HS-27A (cell line): ENCODE results near the gene TMEM145.
A peak's percentile ranks its signal among the peaks of the same experiment; 100 is the strongest.
"Not testable (repeated sequence)": the region's sequence is repeated elsewhere in the genome, so short reads cannot be mapped to it uniquely, and the experiment has no call there.

Experiments
- DNase-seq: peaks from one replicate; pipeline ENCODE4 v3.0.0-alpha.2; 2012; ENCODE audit warnings: low read depth, missing footprints

TMEM145 gene

DNA sequence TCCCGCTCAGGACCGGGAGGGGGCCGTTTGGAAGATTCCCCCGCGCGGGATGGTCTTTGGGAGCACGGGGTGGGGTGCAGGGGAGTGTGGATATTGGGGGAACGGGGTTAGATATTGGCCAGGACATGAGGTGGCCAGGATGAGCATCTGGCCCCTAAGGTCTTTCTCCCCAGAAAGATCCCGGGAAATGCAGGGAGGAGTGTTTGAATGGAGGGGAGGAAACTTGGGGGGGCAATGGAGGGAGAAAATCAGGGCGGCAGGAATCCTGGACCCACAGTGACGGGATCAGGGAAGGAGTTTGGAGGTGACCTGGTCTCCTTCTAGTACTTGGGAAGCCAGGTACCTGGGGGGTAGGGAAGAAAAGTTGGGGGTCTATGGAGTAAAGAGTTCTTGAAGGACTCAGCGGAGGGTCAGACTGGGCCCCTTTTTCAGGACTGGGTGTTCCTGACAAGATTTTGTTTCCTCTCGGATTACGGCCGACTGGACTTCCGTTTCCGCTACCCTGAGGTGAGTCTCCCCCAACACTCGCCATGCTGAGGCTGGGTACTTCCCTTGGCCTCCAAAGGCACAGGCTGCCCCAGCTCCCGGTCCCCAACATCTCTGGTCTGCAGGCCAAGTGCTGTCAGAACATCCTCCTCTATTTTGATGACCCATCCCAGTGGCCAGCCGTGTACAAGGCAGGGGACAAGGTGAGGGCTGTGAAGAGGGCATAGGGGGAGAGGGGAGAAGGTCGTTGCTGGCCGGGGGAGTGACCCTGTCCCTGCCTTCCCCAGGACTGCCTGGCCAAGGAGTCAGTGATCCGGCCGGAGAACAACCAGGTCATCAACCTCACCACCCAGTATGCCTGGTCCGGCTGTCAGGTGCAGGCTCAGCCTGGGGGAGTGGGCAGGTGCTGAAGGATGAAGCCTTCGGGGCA is 989 bp downstream of the TMEM145 start:
- DNase-seq = no peak

DNA sequence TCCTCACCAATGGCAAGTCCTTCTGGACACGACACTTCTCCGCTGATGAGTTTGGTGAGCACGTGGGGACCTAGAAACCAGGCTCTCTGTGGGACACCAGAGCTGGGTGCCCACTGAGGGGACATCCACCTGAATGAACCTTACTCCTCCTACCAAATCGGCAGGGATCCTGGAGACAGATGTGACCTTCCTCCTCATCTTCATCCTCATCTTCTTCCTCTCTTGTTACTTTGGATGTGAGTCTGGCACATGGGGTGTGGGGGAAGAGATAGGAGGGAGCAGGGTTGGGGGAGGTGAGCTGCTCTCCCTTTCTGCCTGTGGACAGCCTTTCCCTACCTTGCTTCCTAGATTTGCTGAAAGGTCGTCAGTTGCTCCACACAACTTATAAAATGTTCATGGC is 1.9 kb downstream of the TMEM145 start:
- no peak for DNase-seq

DNA sequence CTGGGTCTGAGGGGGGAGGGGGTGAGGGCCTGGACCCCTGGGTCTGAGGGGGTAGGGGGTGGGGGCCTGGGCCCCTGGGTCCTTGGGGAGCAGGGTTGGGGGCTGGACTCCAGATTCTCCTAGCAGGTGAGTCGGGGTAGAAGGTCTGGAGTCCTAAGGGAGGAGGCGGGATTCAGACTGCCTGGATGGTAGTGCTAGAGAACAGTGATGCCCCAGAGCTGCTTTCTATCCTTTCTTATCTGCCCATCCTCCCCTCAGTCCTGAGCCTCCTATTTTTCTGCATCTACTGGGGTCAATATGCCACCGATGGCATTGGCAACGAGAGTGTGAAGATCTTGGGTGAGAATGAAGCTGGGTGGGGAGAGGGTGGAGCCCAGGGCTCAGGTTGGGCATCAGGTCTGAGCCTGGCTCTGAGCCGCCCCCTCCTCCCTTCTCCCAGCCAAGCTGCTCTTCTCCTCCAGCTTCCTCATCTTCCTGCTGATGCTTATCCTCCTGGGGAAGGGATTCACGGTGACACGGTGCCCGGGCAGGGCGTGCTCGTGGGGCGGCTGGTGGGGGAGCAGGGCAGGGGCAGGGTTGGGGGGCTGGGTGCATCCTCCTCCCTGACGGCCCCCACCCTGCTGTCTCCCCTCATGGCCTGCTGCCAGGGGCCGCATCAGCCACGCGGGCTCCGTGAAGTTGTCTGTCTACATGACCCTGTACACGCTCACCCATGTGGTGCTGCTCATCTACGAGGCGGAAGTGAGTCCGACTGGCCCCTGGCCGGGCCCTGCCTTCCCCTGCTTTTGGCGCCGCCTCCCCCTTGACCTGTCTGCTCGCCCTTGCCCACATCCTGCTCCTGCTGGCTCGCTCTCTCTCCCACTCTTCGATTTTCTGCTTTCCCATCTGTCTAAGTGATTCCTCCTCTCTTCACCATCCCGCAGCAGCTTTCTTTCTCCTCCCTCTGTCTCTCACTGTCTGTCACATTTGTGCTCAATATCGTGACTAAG is 3.4 kb downstream of the TMEM145 start:
- DNase-seq = no peak

DNA sequence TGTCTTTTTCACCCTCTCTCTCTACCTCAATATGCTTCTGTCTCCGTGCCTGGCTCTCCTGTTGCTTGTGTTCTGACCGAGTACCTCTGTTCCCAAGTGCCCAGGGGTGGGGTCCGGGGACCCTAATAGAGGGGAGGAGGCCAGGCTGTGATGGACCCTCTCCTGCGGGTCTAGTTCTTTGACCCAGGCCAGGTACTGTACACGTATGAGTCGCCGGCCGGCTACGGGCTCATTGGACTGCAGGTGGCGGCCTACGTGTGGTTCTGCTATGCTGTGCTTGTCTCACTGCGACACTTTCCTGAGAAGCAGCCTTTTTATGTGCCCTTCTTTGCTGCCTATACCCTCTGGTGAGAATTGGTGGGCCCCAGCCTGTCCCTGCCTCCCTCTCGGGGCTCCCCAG is 4.4 kb downstream of the TMEM145 start:
- no peak for DNase-seq

DNA sequence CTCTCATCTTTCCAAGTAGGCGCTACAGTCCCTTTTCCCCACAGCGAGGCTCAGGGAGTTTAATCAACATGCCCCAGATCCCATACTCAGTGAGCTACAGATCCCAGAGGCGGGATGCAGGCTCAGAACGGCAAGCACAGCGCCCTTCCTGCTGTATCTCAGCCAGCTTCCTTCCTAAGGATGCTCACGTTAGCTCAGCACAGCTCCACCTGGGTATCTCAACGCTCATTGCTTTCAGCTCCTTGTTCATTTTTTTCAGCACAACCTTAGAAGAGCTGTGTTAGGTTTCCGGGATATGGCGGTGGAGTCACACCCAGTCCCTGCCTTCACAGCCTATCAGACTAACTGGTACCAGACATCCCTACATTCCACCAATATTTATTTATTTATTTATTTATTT is 9.2 kb downstream of the TMEM145 start:
- no peak for DNase-seq

DNA sequence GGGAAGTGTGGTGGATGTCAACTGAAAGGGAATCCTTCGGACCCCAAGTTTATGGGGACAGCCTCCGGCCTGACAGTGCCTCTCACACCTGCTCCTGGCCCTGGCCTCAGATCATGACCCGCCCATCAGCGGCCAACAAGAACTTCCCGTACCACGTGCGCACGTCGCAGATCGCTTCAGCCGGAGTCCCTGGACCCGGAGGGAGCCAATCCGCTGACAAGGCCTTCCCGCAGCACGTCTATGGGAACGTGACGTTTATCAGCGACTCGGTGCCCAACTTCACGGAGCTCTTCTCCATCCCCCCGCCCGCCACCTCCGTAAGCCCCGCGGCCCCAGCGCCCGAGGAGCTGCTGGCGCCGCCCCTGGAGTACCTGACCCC is 10.4 kb downstream of the TMEM145 start:
- DNase-seq = no peak

DNA sequence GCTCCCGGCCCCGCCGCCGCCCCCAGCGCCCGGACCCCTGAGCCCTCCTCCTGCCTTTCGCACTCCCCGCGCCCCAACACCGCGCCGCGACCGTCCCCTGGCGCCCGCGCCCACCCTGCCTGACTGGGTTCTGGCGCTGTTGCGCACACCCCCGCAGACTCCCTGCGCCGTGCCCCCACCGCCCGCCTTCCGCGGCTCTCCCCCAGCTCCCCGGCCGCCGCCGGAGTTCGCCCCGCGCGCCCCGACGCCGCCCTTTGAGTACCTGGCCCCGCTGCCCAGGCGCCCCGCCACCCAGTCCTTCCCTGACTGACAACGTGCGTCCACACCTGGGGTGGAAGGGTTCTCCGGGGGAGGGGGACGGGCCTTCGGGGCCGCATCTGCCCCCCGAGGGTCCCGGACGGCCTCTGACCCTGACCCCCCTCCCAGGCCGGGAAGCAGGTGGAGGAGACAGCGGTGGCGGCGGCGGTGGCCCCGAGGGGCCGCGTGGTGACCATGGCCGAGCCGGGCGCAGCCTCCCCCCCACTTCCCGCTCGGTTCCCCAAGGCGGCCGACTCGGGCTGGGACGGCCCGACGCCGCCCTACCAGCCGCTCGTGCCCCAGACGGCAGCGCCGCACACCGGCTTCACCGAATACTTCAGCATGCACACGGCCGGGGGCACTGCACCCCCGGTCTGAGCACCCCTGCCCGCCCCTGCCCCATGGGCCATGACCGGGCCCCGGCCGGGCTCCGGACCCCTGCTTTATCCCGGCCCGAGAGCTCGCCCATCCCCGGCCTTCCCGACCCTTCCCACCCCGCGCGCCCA is 10.9 kb downstream of the TMEM145 start:
- no peak for DNase-seq

DNA sequence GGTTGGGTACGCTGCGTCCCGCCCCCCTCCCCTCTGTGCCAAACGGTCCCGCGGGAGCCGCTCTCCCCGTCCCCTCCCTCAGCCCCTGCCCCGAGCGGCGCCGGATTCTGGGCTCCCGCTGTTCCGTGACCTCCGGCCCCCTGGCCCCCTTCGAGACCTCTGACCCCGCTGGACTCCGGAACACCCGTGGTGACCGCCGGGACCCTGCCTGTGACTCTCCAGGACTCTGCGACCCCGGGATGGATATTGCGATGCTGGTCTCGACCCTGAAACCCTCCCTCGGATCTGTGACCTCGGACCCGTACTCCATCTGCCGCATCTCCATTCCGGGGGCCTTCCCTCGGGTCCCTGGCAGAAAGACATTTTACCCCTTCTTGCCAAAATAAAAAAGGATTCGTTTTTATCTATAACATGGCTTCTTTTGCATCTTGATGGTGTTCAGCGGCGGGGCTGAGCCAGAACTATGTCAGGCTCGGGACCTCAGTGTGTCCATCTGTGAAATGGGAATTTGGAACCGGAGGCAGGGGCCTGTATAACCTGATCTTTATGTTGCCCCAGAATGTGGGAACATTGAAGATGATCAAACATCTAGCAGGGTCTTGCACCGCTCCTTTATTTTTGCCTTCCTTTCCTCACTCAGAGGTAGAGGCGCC is 11.7 kb downstream of the TMEM145 start:
- DNase-seq = no peak

DNA sequence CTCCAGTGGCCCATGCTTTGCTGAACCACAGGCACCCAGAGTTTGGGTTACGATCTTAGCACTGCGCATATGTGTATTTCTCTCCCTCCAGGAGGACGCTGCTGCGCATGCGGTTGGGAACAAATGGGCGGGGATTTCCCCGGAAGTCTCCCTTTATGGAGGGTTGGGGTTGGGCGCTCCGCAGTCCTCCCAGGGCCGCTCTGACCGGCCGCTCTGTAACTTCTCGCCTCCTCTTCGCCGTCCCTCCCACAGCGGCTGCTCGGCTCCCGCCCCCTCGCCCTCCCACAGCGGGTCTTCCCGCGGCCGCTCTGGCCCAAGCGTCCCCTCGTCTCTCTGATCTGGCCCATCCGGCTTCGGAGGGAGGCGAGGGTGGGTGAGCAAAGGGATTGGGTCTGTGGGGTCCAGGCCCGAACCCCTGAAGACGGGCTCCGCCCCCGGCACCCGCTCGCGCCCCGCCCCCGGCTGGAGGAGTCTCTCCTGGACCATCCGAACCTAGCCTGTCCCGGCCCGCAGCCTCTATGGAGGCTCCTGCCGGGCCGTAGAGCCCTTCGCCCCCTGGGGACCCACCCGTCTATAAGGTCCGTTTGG is 12.3 kb downstream of the TMEM145 start, which contains the start of gene MEGF8:
TSS of gene MEGF8 (plus strand) at position 328 of the 588 bp plus-strand sequence. CDS start 609 bp downstream, outside the sequence.
- DNase-seq = peak; percentile 100

DNA sequence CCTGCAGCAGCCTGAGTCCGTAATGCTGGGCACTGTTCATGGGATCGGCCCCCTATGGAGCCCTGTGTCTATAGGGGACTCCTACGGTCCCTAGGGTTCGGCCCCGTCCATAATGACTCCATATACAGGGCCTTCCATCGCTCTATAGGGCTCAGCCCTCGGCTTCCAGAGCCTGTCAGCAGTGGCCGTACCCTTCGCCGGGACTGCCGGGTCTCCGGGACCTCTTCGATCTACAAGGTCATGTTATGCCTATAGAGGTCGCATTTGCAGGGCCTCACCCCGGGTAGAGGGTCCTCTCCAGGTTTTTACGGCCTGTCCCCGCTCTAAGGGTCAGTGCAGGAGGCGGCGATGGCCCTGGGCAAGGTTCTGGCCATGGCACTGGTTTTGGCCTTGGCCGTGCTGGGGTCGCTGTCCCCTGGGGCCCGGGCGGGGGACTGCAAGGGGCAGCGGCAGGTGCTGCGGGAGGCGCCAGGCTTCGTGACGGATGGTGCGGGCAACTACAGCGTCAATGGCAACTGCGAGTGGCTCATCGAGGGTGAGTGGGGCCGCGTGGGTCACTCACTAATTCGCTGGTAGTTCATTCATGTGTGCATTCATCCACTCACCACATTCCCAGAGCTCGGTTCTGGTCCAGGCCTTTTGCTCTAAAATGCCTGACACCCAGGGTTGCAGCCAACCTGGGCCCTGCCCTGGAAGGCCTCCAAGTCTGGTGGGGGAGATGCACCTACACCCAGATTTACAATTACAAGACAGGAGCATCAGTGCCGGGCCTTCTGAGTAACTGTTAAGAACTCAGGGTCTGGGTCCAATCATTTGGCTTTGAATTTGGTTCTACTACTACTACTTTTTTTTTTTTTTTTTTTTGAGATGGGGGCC is 13.0 kb downstream of the TMEM145 start:
- DNase-seq = no peak

DNA sequence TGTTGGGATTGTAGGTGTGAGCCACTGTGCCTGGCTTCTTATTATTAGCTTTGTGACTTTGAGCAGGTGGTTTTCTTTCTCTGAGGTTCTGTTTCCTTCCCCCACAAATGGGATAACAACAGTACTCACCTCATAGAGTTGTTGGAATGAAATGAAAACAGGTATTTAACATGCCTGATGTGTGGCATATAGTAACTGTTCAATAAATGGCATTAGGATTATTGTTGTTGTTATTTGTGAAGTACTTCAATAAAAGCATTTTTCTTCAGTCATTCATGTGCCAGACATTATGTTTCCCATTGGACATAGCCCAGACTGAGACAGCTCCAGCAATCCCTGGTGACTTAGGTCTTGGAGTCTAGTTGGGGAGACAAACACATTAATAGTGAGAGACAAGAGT is 13.9 kb downstream of the TMEM145 start:
- DNase-seq = no peak

DNA sequence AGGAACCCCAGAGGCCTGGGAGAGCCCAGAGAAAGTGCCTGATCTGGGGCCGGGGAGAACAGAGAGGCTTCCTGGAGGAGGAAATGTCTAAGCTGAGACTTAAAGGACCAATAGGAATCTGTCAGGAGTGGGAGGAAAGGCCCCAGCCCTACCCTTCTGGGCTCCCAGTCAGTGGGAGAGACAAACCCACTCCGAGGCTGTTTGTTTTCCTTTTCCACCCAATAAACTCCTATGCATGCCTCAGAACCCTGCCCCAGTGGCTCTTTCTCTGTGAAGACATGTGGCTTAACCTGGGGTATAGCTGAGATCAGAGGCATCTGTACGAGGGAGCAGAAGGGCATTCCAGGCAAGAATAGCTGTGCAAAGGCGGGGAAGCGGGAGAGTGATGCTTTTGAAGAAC is 14.3 kb downstream of the TMEM145 start:
- no peak for DNase-seq

DNA sequence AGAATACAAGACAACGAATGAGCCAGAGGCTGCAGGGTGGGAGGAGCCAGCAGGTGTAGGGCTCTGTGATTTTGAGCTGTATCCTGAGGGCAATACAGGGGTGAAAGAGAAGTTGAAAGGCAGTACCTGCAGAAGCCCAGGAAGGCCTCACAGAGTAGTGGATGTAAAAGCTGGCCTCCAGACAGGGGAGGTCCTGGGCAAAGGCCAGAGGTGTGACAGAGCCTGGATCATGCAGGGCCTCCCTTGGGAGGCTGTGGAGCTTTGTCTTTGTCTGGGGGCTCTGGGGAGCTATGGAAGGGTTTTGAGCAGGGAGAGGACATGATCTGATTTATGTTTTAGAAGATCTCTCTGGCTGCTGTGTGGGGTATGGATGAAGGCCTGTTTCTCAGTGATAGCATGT is 15.0 kb downstream of the TMEM145 start:
- DNase-seq = no peak

DNA sequence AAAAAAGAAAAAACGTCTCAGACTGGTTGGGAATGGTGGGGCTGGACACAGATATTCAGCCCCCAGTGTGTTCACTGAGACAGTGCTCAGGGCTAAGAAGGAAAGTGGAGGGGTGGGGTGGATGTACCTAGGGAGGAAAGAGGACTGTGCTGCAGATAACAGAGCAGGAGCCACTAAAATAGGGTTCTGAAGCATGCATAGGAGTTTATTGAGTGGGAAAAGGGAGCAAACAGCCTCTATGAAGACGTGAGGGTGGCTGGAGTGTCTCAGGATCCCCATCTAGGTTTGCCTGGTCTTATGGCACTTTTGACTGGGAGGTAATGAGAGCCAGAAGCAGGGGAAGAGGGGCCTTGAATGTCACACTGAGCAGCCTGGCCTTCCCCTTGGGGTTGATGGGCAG is 15.7 kb downstream of the TMEM145 start:
- no peak for DNase-seq

DNA sequence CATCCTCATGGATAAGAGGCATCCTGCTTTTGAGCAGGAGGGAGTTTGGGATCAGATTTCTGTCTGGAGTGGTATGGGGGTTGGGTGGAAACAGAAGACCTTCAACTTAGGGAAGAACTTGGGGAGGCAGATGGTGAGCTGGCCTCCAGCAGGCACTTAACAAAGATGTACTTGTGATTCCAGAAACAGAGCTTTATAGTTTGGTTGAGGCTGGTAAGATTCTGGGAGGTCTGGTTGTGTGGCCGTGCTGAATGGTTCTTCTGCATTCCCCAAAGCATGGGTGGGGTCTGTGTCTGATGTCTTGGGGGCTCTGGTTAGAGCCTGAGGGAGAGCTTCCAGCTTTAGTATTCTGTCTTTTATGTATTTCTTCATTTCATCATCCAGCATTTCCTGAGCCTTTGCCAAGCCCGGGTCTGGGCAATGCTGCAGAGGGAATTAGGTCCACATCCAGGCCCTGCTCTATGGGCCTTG is 17.2 kb downstream of the TMEM145 start:
- DNase-seq = no peak

DNA sequence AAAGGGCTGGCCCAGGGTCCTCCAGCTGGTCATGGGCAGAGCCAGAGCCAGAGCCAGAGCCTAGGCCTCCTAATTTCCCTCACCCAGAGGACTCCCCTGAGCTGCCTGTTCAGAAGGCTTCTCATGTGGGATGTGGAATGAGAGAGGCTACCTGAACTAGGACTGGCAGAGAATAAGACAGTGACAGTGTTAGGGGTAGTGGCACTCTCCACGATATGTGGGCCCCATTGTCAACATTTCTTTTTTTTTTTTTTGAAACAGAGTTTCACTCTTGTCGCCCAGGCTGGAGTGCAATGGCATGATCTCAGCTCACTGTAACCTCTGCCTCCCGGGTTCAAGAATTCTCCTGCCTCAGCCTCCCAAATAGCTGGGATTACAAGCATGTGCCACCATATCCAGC is 18.2 kb downstream of the TMEM145 start:
- DNase-seq = not testable (repeated sequence)

DNA sequence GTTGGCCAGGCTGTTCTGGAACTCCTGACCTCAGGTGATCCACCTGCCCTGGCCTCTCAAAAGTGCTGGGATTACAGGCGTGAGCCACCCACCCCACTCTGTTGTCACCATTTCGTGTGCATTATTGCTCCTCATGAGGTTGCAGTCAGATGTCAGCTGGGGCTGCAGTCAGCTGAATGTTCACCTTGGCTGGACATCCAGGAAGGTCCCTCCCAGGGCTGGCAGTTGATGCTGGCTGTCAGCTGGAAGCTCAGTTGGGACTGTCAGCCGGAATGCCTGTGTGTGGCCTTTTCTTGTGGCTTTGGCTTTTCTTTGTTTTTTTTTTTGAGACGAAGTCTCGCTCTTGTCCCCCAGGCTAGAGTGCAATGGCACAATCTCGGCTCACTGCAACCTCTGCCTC is 18.9 kb downstream of the TMEM145 start:
- DNase-seq = no peak

DNA sequence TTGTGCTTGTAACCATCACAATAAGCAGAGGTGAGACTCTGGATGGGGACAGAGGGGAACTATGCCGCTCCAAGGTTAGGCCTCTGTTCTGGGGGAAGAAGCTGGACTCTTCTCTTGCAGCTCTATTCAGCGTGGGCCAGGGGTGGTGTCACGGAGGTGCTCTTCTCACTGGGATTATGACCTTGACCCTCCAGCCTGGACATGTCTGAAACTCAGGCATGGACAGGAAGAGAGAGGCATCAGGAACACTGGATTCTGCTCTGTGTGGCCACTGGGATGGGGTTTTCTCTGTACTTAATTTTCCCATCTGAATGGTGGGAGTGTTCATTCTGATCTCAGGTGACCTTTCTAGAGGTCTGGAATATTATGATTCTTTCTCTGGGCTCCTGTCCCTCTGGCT is 19.9 kb downstream of the TMEM145 start:
- no peak for DNase-seq

DNA sequence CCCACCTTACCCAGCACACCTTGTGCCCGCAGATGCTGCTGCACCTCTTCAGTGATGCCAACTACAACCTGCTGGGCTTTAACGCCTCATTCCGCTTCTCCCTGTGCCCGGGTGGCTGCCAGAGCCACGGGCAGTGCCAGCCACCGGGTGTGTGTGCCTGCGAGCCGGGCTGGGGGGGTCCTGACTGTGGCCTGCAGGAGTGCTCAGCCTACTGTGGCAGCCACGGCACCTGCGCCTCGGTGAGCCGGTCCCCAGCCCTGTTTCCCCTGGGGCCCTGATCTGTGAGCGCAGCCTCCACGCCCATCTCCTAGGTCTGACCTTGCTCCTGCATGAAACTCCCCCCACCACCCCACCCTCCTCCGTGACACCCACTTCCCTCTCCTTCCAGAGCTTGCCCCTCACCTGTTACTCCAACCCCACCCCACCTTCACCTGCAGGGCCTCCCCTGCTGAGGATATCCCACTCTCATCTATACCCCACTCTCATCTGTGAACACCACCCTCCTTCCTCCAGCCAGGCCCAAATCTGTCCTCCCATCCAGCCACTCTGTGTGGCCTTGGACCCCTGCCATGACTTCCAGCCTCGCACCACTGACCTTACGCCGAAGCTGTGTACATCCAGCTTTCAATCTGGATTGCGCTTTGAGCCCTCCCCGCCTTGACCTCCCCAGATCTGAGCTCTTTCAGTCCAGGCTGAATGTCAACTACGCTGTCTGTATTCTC is 21.0 kb downstream of the TMEM145 start:
- DNase-seq = no peak
